Measurements from ENCODE around the gene PLCD4.

The PLCD4 gene

DNA sequence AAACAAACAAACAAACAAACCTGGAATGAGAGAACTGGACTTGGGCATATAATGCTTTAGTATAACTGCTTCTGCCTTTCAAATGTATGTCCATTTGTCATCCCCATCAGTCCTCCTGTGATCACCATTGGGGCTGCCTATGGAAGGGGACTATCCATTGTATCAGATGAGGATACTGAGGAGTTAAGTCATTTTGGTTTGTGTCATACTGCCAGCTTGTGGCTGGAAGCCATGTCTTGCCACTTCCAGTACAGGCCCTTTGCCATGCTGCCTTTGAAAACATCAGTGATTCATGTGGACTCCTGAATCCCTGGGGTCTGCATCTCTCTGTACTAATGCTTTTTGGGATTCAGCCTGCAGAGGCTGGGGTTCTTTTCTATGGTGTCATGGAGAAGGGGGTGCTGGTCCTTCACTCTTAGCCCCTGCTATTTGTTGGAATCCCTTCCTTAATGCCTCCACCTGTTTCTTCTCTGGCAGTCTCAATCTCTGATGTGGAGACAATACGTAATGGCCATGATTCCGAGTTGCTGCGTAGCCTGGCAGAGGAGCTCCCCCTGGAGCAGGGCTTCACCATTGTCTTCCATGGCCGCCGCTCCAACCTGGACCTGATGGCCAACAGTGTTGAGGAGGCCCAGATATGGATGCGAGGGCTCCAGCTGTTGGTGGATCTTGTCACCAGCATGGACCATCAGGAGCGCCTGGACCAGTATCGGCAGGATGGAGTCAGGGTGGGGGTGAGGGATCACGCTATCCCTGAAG is 10.6 kb downstream of the PLCD4 start:
- Histone ChIP-seq H3K4me1 (ENCODE audit: control insufficient read depth, insufficient read depth, low read length) (no peaks in the 10 kb centered on the region), H3K36me3 (ENCODE audit: control insufficient read depth, insufficient read depth, low read length) (no peaks in the 10 kb centered on the region), H3K27me3 (ENCODE audit: control insufficient read depth, insufficient read depth, low read length) (no peaks in the 10 kb centered on the region), H3K4me3 (ENCODE audit: low read length) (no peak overlapping the region), H3K27ac (ENCODE audit: low read length) (no peak overlapping the region), H3K9me3 (ENCODE audit: control insufficient read depth, insufficient read depth, low read length) (no peaks in the 10 kb centered on the region)
- no peak for DNase-seq (ENCODE audit: low read depth, low spot score)
- no CpG with 5 or more reads among the region's 9 CpGs for WGBS (ENCODE audit: insufficient coverage, insufficient read length)

DNA sequence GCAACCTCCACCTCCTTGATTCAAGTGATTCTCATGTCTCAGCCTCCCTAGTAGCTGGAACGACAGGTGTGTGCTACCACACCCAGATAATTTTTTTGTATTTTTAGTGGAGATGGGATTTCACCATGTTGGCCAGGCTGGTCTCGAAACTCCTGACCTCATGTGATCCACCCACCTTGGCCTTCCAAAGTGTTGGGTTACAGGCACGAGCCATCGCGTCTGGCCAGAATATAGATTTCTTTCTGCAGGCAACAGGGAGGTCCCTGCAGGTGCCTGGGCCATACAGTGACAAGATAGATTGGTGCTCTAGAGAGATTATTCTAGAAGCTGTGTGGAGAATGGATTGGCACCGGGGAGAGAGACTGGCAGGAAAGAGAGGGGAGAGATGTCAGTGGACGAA is 13.3 kb downstream of the PLCD4 start:
- H3K9me3 ChIP-seq (ENCODE audit: control insufficient read depth, insufficient read depth, low read length) = no peaks in the 10 kb centered on the region
- no peak for DNase-seq (ENCODE audit: low read depth, low spot score)
- no CpG with 5 or more reads among the region's 7 CpGs for WGBS (ENCODE audit: insufficient coverage, insufficient read length)
- no peak overlapping the region for H3K4me3 ChIP-seq (ENCODE audit: low read length)
- no peaks in the 10 kb centered on the region for H3K27me3 ChIP-seq (ENCODE audit: control insufficient read depth, insufficient read depth, low read length)
- no peaks in the 10 kb centered on the region for H3K36me3 ChIP-seq (ENCODE audit: control insufficient read depth, insufficient read depth, low read length)
- no peaks in the 10 kb centered on the region for H3K4me1 ChIP-seq (ENCODE audit: control insufficient read depth, insufficient read depth, low read length)
- no peak overlapping the region for H3K27ac ChIP-seq (ENCODE audit: low read length)

DNA sequence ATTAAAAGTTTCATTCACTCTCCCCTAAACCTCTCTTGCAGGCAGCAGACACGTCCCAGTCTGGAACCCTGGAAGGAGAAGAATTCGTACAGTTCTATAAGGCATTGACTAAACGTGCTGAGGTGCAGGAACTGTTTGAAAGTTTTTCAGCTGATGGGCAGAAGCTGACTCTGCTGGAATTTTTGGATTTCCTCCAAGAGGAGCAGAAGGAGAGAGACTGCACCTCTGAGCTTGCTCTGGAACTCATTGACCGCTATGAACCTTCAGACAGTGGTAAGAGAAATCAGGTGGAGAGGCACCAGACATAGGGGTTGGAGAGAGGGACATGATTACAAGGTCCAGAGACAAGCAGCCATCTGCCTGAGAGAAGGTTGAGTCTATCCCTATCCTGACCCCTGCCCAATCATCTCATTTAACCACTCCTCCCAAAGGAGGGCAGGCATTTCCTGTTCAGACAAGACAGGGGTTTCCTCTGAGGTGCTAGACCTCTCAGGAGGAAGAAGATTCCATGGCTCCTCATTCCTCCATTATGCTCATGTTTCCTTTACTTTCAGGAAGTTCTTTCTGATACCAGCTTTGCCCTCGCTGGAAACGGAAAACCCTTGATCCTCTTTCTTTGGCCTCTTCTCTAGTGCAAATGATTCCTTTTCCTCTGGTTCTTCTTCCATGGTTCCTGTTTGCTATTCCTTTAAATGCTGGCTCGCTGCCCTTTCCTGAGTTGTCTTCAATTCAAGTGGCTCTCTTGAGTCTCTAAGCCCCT is 15.1 kb downstream of the PLCD4 start:
- no CpG with 5 or more reads among the region's 7 CpGs for WGBS (ENCODE audit: insufficient coverage, insufficient read length)
- DNase-seq (ENCODE audit: low read depth, low spot score) = no peak
- Histone ChIP-seq H3K27ac (ENCODE audit: low read length) (no peak overlapping the region), H3K4me3 (ENCODE audit: low read length) (no peak overlapping the region), H3K36me3 (ENCODE audit: control insufficient read depth, insufficient read depth, low read length) (no peaks in the 10 kb centered on the region), H3K9me3 (ENCODE audit: control insufficient read depth, insufficient read depth, low read length) (no peaks in the 10 kb centered on the region), H3K27me3 (ENCODE audit: control insufficient read depth, insufficient read depth, low read length) (no peaks in the 10 kb centered on the region), H3K4me1 (ENCODE audit: control insufficient read depth, insufficient read depth, low read length) (no peaks in the 10 kb centered on the region)

DNA sequence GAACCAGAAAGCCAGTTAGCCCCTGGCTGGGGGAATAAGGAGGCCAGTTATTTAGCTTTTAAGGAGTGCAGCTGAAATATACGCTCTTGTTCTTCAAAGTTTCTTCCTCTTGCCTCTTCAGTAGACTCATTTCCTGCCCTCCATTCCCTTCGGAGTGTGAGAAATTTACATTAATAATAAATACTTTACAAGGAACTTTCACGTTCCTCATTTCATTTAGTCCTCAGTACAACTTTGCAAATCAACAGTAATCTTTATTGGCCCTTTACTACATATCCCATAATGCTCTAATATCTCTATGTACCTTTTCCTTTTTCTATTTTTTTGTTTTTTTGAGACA is 15.6 kb downstream of the PLCD4 start:
- no peaks in the 10 kb centered on the region for H3K27me3 ChIP-seq (ENCODE audit: control insufficient read depth, insufficient read depth, low read length)
- no peaks in the 10 kb centered on the region for H3K36me3 ChIP-seq (ENCODE audit: control insufficient read depth, insufficient read depth, low read length)
- no CpG with 5 or more reads among the region's 3 CpGs for WGBS (ENCODE audit: insufficient coverage, insufficient read length)
- H3K9me3 ChIP-seq (ENCODE audit: control insufficient read depth, insufficient read depth, low read length) = no peaks in the 10 kb centered on the region
- H3K27ac ChIP-seq (ENCODE audit: low read length) = no peak overlapping the region
- no peak for DNase-seq (ENCODE audit: low read depth, low spot score)
- no peaks in the 10 kb centered on the region for H3K4me1 ChIP-seq (ENCODE audit: control insufficient read depth, insufficient read depth, low read length)
- no peak overlapping the region for H3K4me3 ChIP-seq (ENCODE audit: low read length)

DNA sequence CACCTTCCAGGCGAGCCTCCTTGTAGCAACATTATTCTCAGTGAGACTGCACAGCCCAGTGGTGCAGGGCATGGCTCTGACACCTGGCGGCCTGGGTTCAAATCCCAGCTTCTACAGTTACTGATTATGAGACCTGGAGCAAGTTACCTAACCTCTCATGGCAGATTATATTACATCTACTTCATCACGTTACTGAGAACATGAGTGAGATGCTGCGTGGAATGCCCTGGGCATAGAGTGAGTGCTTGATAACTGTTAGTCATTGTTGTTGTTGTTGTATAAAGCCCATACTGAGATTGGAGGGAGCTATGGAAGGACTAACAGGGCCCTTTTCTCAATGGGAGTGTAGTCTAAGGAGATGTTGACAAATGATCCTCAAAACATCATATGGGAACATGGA is 18.7 kb downstream of the PLCD4 start:
- WGBS (ENCODE audit: insufficient coverage, insufficient read length) = no CpG with 5 or more reads among the region's 4 CpGs
- no peak for DNase-seq (ENCODE audit: low read depth, low spot score)
- Histone ChIP-seq H3K36me3 (ENCODE audit: control insufficient read depth, insufficient read depth, low read length) (no peaks in the 10 kb centered on the region), H3K9me3 (ENCODE audit: control insufficient read depth, insufficient read depth, low read length) (no peaks in the 10 kb centered on the region), H3K4me1 (ENCODE audit: control insufficient read depth, insufficient read depth, low read length) (no peaks in the 10 kb centered on the region), H3K27ac (ENCODE audit: low read length) (no peak overlapping the region), H3K4me3 (ENCODE audit: low read length) (no peak overlapping the region), H3K27me3 (ENCODE audit: control insufficient read depth, insufficient read depth, low read length) (no peaks in the 10 kb centered on the region)

DNA sequence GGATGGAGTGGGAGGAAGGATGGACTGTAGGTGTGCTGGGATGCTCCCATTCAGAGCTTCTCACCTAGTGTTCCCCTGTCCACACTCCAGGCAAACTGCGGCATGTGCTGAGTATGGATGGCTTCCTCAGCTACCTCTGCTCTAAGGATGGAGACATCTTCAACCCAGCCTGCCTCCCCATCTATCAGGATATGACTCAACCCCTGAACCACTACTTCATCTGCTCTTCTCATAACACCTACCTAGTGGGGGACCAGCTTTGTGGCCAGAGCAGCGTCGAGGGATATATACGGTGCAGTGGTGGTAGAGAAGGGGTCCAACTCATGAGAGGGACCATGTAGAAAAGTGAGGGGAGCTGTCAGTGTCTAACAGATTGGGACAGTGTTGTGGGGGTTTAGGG is 20.2 kb downstream of the PLCD4 start:
- DNase-seq (ENCODE audit: low read depth, low spot score) = no peak
- H3K4me1 ChIP-seq (ENCODE audit: control insufficient read depth, insufficient read depth, low read length) = no peaks in the 10 kb centered on the region
- H3K27me3 ChIP-seq (ENCODE audit: control insufficient read depth, insufficient read depth, low read length) = no peaks in the 10 kb centered on the region
- no peaks in the 10 kb centered on the region for H3K9me3 ChIP-seq (ENCODE audit: control insufficient read depth, insufficient read depth, low read length)
- H3K4me3 ChIP-seq (ENCODE audit: low read length) = no peak overlapping the region
- no peak overlapping the region for H3K27ac ChIP-seq (ENCODE audit: low read length)
- WGBS (ENCODE audit: insufficient coverage, insufficient read length) = no CpG with 5 or more reads among the region's 4 CpGs
- H3K36me3 ChIP-seq (ENCODE audit: control insufficient read depth, insufficient read depth, low read length) = no peaks in the 10 kb centered on the region

DNA sequence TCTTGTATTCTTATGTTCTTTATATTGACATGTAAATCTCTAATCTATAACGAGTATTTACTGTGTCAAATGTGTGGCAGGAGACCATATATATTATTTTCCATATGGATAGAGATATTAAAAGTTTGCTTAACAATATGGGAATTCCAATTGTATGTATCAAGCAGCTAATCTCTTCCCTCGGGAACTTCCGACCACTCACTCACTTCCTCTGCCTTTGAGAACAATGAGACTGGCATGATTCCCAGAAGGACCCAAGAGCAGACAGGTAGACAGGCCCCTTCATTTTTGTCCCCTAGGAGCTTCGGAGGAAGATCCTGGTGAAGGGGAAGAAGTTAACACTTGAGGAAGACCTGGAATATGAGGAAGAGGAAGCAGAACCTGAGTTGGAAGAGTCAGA is 24.1 kb downstream of the PLCD4 start:
- no peaks in the 10 kb centered on the region for H3K9me3 ChIP-seq (ENCODE audit: control insufficient read depth, insufficient read depth, low read length)

DNA sequence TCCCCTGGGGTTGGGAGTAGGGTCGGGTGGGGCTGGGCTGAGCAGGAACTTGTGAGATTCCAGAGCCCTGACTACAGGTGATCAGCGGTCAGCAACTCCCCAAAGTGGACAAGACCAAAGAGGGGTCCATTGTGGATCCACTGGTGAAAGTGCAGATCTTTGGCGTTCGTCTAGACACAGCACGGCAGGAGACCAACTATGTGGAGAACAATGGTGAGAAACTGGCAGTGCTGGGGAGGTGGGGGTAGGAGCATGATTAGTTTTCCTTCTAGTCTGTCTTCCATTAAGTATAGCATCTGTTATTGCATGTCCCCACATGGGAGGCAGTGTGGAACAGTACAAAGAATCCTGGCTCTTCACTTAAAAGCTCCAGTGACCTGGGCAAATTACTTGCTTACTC is 28.0 kb downstream of the PLCD4 start:
- no peaks in the 10 kb centered on the region for H3K4me1 ChIP-seq (ENCODE audit: control insufficient read depth, insufficient read depth, low read length)
- peaks cover 28% of the 10 kb centered on the region for H3K36me3 ChIP-seq (ENCODE audit: control insufficient read depth, insufficient read depth, low read length)
- WGBS (ENCODE audit: insufficient coverage, insufficient read length) = no CpG with 5 or more reads among the region's 5 CpGs
- H3K27ac ChIP-seq (ENCODE audit: low read length) = no peak overlapping the region
- H3K4me3 ChIP-seq (ENCODE audit: low read length) = no peak overlapping the region
- DNase-seq (ENCODE audit: low read depth, low spot score) = no peak
- no peaks in the 10 kb centered on the region for H3K27me3 ChIP-seq (ENCODE audit: control insufficient read depth, insufficient read depth, low read length)
- no peaks in the 10 kb centered on the region for H3K9me3 ChIP-seq (ENCODE audit: control insufficient read depth, insufficient read depth, low read length)

More for the DNA sequence above, 24.1 kb downstream of the PLCD4 start:
- Histone ChIP-seq H3K4me1 (ENCODE audit: control insufficient read depth, insufficient read depth, low read length) (no peaks in the 10 kb centered on the region), H3K27me3 (ENCODE audit: control insufficient read depth, insufficient read depth, low read length) (no peaks in the 10 kb centered on the region), H3K27ac (ENCODE audit: low read length) (no peak overlapping the region), H3K4me3 (ENCODE audit: low read length) (no peak overlapping the region), H3K36me3 (ENCODE audit: control insufficient read depth, insufficient read depth, low read length) (peaks cover 11% of the 10 kb centered on the region)
- WGBS (ENCODE audit: insufficient coverage, insufficient read length) = no CpG with 5 or more reads among the region's 4 CpGs
- no peak for DNase-seq (ENCODE audit: low read depth, low spot score)

DNA sequence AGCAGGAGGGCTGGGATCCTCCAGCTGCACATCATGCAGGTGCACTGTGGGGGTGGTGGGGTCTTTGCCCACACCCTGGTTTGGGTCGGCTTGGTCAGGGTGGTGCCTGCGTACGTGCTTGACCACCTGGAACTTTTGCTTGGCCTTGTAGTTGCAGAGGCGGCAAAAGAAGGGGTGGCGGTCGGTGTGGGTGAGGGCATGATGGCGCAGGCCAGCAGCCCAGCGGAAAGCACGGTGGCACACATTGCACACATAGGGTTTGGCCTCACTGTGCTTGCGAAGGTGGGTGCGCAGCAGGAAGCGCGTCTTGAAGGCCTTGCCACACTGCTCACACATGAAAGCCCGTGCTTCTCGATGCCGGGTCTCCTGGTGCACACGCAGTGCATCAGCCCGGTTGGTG is 30.7 kb downstream of the PLCD4 start:
- no peaks in the 10 kb centered on the region for H3K9me3 ChIP-seq (ENCODE audit: control insufficient read depth, insufficient read depth, low read length)
- H3K4me1 ChIP-seq (ENCODE audit: control insufficient read depth, insufficient read depth, low read length) = no peaks in the 10 kb centered on the region
- no peak overlapping the region for H3K4me3 ChIP-seq (ENCODE audit: low read length)
- no peaks in the 10 kb centered on the region for H3K27me3 ChIP-seq (ENCODE audit: control insufficient read depth, insufficient read depth, low read length)
- no peak overlapping the region for H3K27ac ChIP-seq (ENCODE audit: low read length)
- no peak for DNase-seq (ENCODE audit: low read depth, low spot score)
- peaks cover 39% of the 10 kb centered on the region for H3K36me3 ChIP-seq (ENCODE audit: control insufficient read depth, insufficient read depth, low read length)
- WGBS (ENCODE audit: insufficient coverage, insufficient read length) = no CpG with 5 or more reads among the region's 18 CpGs

DNA sequence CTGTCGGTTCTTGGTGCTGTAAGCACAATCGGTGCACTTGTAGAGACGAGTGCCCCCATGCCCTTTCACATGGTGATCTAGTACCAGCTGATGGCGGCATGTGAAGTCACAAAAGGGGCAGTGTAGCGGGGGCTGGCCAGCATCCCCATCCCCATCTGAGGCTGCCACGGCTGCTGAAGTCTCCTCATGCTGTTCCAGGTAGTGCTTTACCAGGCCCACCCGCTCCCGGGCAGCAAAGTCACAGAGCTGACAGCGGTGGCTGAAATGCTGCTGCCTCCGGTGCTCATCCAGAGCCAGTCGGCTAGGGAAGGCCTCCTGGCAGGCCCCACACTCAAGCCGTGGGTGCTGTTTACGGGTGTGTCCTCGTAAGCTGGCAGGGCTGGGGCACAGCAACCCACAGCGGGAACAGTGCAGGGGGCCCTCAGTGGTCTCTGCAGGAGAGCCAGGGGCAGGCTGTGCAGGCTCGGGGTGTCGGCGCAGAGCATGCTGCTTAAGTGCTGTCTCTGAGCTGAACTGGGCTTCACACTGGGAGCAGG is 34.5 kb downstream of the PLCD4 start:
- Histone ChIP-seq H3K9me3 (ENCODE audit: control insufficient read depth, insufficient read depth, low read length) (no peaks in the 10 kb centered on the region), H3K27ac (ENCODE audit: low read length) (no peak overlapping the region), H3K4me3 (ENCODE audit: low read length) (no peak overlapping the region), H3K36me3 (ENCODE audit: control insufficient read depth, insufficient read depth, low read length) (peaks cover 51% of the 10 kb centered on the region), H3K27me3 (ENCODE audit: control insufficient read depth, insufficient read depth, low read length) (no peaks in the 10 kb centered on the region), H3K4me1 (ENCODE audit: control insufficient read depth, insufficient read depth, low read length) (no peaks in the 10 kb centered on the region)
- DNase-seq (ENCODE audit: low read depth, low spot score) = no peak
- WGBS (ENCODE audit: insufficient coverage, insufficient read length) = no CpG with 5 or more reads among the region's 18 CpGs

Measured in iPS DF 6.9 (cell line).